Right lobe of liver (tissue), 4 donors: ENCODE results near the gene WDFY2.

ENCODE experiments used
- CTCF ChIP-seq, 4 donors: fragments of 200-600 bp in 3 of 4; fragments of 450-650 bp in 1 of 4; IDR thresholded peaks; one replicate each; pipeline versions ENCODE4 v1.5.1 to v1.8.0; 2016 to 2022; ENCODE audit warnings: antibody characterized with exemption in 4 of 4, mild to moderate bottlenecking in 2 of 4
- POLR2A ChIP-seq: fragments of 450-650 bp; IDR thresholded peaks from one replicate; pipeline ENCODE4 v1.6.1; 2017; ENCODE audit warnings: antibody characterized with exemption, mild to moderate bottlenecking
- donor health status: DM: no; HTN: no; CAD: no.
- donor health status: DM: no; HTN: no; CAD: no.
- donor health status: DM: no; HTN: yes; CAD: no.

GRCh38 chr13:51771418-51772104, 187.3 kb downstream of the WDFY2 start:
- TF ChIP-seq POLR2A (no peak), CTCF (IDR thresholded peaks at IDR 0.05) (no peak)
